Measurements from ENCODE around the gene HHIPL1.
A peak's percentile ranks its signal among the peaks of the same experiment; 100 is the strongest.

DNA sequence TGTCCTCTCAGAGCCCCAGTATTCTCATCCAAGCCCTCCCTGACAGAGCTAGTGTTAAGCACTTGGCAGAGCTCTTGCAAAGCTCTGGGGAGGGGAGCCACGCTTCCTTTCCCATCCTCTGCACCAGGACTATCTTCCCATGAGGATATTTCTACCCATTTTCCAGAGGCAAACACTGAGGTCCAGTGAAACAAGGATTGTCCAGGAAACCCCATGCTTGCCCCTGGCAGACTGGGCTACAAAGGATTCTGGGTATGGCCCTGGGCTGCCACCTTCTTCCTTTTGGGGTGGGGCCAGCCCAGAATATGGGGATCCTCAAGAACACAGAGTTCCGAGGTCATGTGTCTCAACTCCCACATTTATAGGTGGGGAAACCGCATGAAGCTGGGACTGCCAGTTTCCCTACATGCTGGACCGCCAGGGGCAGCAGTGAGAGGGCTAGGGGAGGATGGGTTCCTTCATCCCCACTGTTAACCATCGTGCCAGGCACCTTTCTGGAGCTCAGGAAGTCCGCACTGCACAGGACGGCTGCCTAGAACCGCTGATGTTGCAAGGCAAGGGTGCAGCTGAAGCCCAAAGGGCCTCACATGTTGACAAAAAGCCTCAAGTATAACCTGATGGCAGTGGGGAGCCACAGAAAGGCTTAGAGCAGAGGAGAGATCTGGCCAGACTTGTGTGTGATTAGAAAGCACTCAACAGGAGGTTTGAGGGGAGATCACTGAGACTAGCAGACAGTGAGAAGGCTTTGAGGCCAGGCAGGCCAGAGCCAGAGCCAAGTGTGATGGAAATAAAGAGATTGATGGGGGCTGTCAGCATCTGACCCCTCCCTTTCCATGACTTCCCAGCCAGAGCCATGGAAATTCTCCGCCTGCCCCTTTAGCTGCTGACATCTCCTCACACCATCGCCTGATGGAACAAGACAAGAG lies 35.4 kb upstream of the HHIPL1 start:
- TF ChIP-seq FOS (IDR thresholded peaks at IDR 0.05; ENCODE audit: borderline replicate concordance, insufficient read depth, low read length) (no peak), MYC (IDR thresholded peaks at IDR 0.05; ENCODE audit: low read depth, low read length) (no peak), POLR2AphosphoS5 (IDR thresholded peaks at IDR 0.05; ENCODE audit: insufficient read depth, low read depth, low read length) (no peak), POLR2A (IDR thresholded peaks at IDR 0.05; ENCODE audit: low read depth, low read length) (no peak), EZH2 (IDR thresholded peaks at IDR 0.05; ENCODE audit: borderline replicate concordance, low read depth, low read length, severe bottlenecking) (no peak), GATA2 (IDR thresholded peaks at IDR 0.05; ENCODE audit: insufficient read depth, insufficient read length, low read depth, low read length) (no peak)
- TF ChIP-seq, protein P1, sequence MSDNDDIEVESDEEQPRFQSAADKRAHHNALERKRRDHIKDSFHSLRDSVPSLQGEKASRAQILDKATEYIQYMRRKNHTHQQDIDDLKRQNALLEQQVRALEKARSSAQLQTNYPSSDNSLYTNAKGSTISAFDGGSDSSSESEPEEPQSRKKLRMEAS (IDR thresholded peaks at IDR 0.05; ENCODE audit: insufficient read depth, insufficient read length), result no peak
- TF ChIP-seq, protein P2, sequence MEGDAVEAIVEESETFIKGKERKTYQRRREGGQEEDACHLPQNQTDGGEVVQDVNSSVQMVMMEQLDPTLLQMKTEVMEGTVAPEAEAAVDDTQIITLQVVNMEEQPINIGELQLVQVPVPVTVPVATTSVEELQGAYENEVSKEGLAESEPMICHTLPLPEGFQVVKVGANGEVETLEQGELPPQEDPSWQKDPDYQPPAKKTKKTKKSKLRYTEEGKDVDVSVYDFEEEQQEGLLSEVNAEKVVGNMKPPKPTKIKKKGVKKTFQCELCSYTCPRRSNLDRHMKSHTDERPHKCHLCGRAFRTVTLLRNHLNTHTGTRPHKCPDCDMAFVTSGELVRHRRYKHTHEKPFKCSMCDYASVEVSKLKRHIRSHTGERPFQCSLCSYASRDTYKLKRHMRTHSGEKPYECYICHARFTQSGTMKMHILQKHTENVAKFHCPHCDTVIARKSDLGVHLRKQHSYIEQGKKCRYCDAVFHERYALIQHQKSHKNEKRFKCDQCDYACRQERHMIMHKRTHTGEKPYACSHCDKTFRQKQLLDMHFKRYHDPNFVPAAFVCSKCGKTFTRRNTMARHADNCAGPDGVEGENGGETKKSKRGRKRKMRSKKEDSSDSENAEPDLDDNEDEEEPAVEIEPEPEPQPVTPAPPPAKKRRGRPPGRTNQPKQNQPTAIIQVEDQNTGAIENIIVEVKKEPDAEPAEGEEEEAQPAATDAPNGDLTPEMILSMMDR (IDR thresholded peaks at IDR 0.05; ENCODE audit: extremely low read depth in 1 of 2, insufficient read depth in 1 of 2, low read depth in 1 of 2, low read length in 2 of 2), result peak in 1 of 2 donors; percentile 33

All from endothelial cell of umbilical vein (primary cell).